Fibroblast of pulmonary artery (primary cell): ENCODE measurements around the gene CACNB2.
A peak's percentile ranks its signal among the peaks of the same experiment; 100 is the strongest.

Source experiments
- DNase-seq: peaks from one replicate; pipeline ENCODE4 v3.0.0-alpha.2; 2010; ENCODE audit warnings: low read depth
- H3K4me3 ChIP-seq: replicated peaks from 2 replicates; pipeline ENCODE4 v1.5.1; 2011; ENCODE audit warnings: low read depth, mild to moderate bottlenecking, control low read depth, low read length, moderate library complexity
- CTCF ChIP-seq: IDR thresholded peaks from 2 replicates; pipeline ENCODE4 v1.5.1; 2011; ENCODE audit warnings: mild to moderate bottlenecking, control low read depth, low read length, inconsistent platforms; ENCODE audit errors: missing control alignments

Gene CACNB2

GRCh38 chr10:18463673-18464211 is 323.5 kb downstream of the CACNB2 start:
- TF ChIP-seq CTCF, result no peak
- no peak for DNase-seq
- no peak overlapping the region for H3K4me3 ChIP-seq

GRCh38 chr10:18469125-18469524 is 328.9 kb downstream of the CACNB2 start:
- H3K4me3 ChIP-seq, result no peak overlapping the region
- DNase-seq, result no peak
- no peak for TF ChIP-seq CTCF

- TF ChIP-seq CTCF, result no peak
- no peak overlapping the region for H3K4me3 ChIP-seq
- no peak for DNase-seq
Observed at GRCh38 chr10:18472977-18473376, 332.8 kb downstream of the CACNB2 start.

- peak; percentile 20 for DNase-seq
- no peak for TF ChIP-seq CTCF
Observed at GRCh38 chr10:18473424-18474117, 333.3 kb downstream of the CACNB2 start.

GRCh38 chr10:18474118-18474455 is 333.9 kb downstream of the CACNB2 start:
- TF ChIP-seq CTCF, result no peak
- H3K4me3 ChIP-seq, result no peak overlapping the region
- DNase-seq, result no peak

More at GRCh38 chr10:18473424-18474117, 333.3 kb downstream of the CACNB2 start:
- no peak overlapping the region for H3K4me3 ChIP-seq

GRCh38 chr10:18476076-18476647 is 335.9 kb downstream of the CACNB2 start:
- no peak for TF ChIP-seq CTCF
- DNase-seq, result no peak
- H3K4me3 ChIP-seq, result no peak overlapping the region
